ENCODE measurements around the gene LRRC59. TPM values are rescaled to one million over a fixed set of nuclear protein-coding genes. Genes with fewer than 3 reads are reported as not detected.

LRRC59 gene
- total and polyA plus RNA-seq, 2 of the 13 experiments (the other 11 are each of a cell fraction or from before 2014, with no cell fraction given), result 87.3 to 222 TPM

DNA sequence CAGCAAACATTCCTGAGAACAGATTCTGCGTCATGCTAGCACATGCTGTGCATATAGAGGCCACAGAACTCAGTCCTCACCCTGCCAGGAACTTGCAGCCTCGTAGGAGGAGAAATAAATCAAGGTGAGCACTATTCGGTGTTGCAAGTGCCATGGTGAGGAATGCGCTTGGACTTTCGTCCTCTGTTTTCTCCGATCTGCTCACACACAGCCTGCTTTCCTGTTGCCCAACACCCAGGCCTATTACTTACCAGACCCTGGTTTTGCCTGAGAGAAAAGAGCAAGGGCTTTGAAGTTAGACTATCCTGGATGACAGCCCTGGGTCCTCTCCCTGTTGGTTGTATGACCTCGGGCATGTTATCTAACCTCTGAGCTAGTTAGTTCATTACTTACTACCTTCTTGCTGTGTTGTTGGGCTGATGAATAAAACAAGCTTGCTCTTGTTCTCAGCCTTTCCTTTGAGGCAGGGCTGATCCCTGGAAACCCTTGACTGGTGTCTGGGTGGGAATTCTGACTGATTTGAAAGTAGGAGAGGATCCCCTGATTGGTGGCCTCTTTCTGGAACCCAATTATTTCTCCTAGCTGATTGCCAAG, 31.6 kb upstream of the LRRC59 start (continued):
- TF ChIP-seq, protein P1, sequence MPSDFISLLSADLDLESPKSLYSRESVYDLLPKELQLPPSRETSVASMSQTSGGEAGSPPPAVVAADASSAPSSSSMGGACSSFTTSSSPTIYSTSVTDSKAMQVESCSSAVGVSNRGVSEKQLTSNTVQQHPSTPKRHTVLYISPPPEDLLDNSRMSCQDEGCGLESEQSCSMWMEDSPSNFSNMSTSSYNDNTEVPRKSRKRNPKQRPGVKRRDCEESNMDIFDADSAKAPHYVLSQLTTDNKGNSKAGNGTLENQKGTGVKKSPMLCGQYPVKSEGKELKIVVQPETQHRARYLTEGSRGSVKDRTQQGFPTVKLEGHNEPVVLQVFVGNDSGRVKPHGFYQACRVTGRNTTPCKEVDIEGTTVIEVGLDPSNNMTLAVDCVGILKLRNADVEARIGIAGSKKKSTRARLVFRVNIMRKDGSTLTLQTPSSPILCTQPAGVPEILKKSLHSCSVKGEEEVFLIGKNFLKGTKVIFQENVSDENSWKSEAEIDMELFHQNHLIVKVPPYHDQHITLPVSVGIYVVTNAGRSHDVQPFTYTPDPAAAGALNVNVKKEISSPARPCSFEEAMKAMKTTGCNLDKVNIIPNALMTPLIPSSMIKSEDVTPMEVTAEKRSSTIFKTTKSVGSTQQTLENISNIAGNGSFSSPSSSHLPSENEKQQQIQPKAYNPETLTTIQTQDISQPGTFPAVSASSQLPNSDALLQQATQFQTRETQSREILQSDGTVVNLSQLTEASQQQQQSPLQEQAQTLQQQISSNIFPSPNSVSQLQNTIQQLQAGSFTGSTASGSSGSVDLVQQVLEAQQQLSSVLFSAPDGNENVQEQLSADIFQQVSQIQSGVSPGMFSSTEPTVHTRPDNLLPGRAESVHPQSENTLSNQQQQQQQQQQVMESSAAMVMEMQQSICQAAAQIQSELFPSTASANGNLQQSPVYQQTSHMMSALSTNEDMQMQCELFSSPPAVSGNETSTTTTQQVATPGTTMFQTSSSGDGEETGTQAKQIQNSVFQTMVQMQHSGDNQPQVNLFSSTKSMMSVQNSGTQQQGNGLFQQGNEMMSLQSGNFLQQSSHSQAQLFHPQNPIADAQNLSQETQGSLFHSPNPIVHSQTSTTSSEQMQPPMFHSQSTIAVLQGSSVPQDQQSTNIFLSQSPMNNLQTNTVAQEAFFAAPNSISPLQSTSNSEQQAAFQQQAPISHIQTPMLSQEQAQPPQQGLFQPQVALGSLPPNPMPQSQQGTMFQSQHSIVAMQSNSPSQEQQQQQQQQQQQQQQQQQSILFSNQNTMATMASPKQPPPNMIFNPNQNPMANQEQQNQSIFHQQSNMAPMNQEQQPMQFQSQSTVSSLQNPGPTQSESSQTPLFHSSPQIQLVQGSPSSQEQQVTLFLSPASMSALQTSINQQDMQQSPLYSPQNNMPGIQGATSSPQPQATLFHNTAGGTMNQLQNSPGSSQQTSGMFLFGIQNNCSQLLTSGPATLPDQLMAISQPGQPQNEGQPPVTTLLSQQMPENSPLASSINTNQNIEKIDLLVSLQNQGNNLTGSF (CRISPR knock-in tag; IDR thresholded peaks at IDR 0.05), result no peak
- no peak for TF ChIP-seq NFIB (CRISPR knock-in tag; IDR thresholded peaks at IDR 0.05; ENCODE audit: borderline replicate concordance)
- no peak for TF ChIP-seq HOXA9 (CRISPR knock-in tag; IDR thresholded peaks at IDR 0.05; ENCODE audit: borderline replicate concordance)
- peak; percentile 83 for TF ChIP-seq DNMT3B (CRISPR knock-in tag; conservative IDR thresholded peaks at IDR 0.05)
- TF ChIP-seq ZNF382 (CRISPR knock-in tag; IDR thresholded peaks at IDR 0.05; ENCODE audit: borderline replicate concordance), result no peak
- TF ChIP-seq ZNF10 (CRISPR knock-in tag; IDR thresholded peaks at IDR 0.05; ENCODE audit: borderline replicate concordance, low read depth), result no peak
- no peak for TF ChIP-seq E2F5 (CRISPR knock-in tag; conservative IDR thresholded peaks at IDR 0.05)
- peak; percentile 65; the same call in 1 of the 2 replicates for TF ChIP-seq HHEX (CRISPR knock-in tag; IDR thresholded peaks at IDR 0.05)
- no peak for TF ChIP-seq IKZF4 (CRISPR knock-in tag; IDR thresholded peaks at IDR 0.05; ENCODE audit: borderline replicate concordance, low read depth, not compliant biosample characterization)
- TF ChIP-seq SRSF4 (IDR thresholded peaks at IDR 0.05; ENCODE audit: low read depth, low read length, poor library complexity, severe bottlenecking), result no peak
- peak; percentile 99 for TF ChIP-seq CEBPB (IDR thresholded peaks at IDR 0.05; ENCODE audit: borderline replicate concordance, low read depth, low read length)
- peak in 1 of 2 experiments; percentile 71; a peak in 2 of 4 replicates for TF ChIP-seq ATF4 (CRISPR knock-in tag; IDR thresholded peaks at IDR 0.05)
- TF ChIP-seq, protein P2, sequence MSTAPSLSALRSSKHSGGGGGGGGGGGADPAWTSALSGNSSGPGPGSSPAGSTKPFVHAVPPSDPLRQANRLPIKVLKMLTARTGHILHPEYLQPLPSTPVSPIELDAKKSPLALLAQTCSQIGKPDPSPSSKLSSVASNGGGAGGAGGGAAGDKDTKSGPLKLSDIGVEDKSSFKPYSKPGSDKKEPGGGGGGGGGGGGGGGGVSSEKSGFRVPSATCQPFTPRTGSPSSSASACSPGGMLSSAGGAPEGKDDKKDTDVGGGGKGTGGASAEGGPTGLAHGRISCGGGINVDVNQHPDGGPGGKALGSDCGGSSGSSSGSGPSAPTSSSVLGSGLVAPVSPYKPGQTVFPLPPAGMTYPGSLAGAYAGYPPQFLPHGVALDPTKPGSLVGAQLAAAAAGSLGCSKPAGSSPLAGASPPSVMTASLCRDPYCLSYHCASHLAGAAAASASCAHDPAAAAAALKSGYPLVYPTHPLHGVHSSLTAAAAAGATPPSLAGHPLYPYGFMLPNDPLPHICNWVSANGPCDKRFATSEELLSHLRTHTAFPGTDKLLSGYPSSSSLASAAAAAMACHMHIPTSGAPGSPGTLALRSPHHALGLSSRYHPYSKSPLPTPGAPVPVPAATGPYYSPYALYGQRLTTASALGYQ (CRISPR knock-in tag; IDR thresholded peaks at IDR 0.05), result peak; percentile 24; the same call in 1 of the 2 replicates
- TF ChIP-seq, protein P3, sequence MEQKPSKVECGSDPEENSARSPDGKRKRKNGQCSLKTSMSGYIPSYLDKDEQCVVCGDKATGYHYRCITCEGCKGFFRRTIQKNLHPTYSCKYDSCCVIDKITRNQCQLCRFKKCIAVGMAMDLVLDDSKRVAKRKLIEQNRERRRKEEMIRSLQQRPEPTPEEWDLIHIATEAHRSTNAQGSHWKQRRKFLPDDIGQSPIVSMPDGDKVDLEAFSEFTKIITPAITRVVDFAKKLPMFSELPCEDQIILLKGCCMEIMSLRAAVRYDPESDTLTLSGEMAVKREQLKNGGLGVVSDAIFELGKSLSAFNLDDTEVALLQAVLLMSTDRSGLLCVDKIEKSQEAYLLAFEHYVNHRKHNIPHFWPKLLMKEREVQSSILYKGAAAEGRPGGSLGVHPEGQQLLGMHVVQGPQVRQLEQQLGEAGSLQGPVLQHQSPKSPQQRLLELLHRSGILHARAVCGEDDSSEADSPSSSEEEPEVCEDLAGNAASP (CRISPR knock-in tag; IDR thresholded peaks at IDR 0.05; ENCODE audit: borderline replicate concordance), result peak; percentile 86
- TF ChIP-seq, protein P4, sequence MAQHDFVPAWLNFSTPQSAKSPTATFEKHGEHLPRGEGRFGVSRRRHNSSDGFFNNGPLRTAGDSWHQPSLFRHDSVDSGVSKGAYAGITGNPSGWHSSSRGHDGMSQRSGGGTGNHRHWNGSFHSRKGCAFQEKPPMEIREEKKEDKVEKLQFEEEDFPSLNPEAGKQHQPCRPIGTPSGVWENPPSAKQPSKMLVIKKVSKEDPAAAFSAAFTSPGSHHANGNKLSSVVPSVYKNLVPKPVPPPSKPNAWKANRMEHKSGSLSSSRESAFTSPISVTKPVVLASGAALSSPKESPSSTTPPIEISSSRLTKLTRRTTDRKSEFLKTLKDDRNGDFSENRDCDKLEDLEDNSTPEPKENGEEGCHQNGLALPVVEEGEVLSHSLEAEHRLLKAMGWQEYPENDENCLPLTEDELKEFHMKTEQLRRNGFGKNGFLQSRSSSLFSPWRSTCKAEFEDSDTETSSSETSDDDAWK (CRISPR knock-in tag; IDR thresholded peaks at IDR 0.05), result no peak

All from HepG2 (cell line).